Keratinocyte (primary cell): ENCODE data around the gene BOD1. TPM values are rescaled to one million over a fixed set of nuclear protein-coding genes. Genes with fewer than 3 reads are reported as not detected.

Experiments used
- DNase-seq: peaks from one replicate; pipeline ENCODE4 v3.0.0-alpha.2; 2011; ENCODE audit warnings: low read depth, missing footprints, low spot score
- FAIRE-seq: peaks from 2 replicates; lab custom pipeline; 2011; peaks lifted over from hg19 to GRCh38; lab: Jason Lieb, UNC
- H2AFZ ChIP-seq: 2 replicates; pipeline ENCODE4 v1.6.0; 2012; ENCODE audit warnings: low read length, control low read depth, inconsistent platforms; ENCODE audit not compliant: control insufficient read depth
- H3K27ac ChIP-seq: 2 replicates; pipeline ENCODE4 v1.5.1; 2011; ENCODE audit warnings: low read length; ENCODE audit not compliant: control insufficient read depth, insufficient read depth
- H3K27me3 ChIP-seq: 3 replicates; pipeline ENCODE4 v1.6.0; 2011; ENCODE audit warnings: low read length; ENCODE audit not compliant: control insufficient read depth, insufficient read depth; ENCODE audit errors: extremely low read depth
- H3K36me3 ChIP-seq, 2 experiments: 2 replicates in 1 of 2; 3 replicates in 1 of 2; pipeline ENCODE4 v1.5.1; 2011; ENCODE audit warnings: low read length in 2 of 2, mild to moderate bottlenecking in 1 of 2; ENCODE audit not compliant: control insufficient read depth in 2 of 2, insufficient read depth in 2 of 2; ENCODE audit errors: extremely low read depth in 1 of 2
- H3K4me1 ChIP-seq: 3 replicates; pipeline ENCODE4 v1.5.1; 2011; ENCODE audit warnings: low read length; ENCODE audit not compliant: control insufficient read depth, insufficient read depth; ENCODE audit errors: extremely low read depth
- H3K4me2 ChIP-seq: 3 replicates; pipeline ENCODE4 v1.6.0; 2011; ENCODE audit warnings: low read depth, low read length; ENCODE audit not compliant: control insufficient read depth, insufficient read depth; ENCODE audit errors: extremely low read depth
- H3K4me3 ChIP-seq, 3 experiments: fragments of 200-600 bp in 1 of 3; sonication (generic) in 1 of 3; 2 replicates in 2 of 3; 3 replicates in 1 of 3; pipeline ENCODE4 v1.5.1; 2011 to 2016; ENCODE audit warnings: low read length in 3 of 3, mild to moderate bottlenecking in 3 of 3, control low read depth in 2 of 3, inconsistent platforms in 1 of 3, low read depth in 1 of 3, mixed read lengths in 1 of 3, mixed run types in 1 of 3, moderate library complexity in 1 of 3; ENCODE audit not compliant: control insufficient read depth in 2 of 3, insufficient read depth in 2 of 3; ENCODE audit errors: extremely low read depth in 1 of 3
- H3K79me2 ChIP-seq: 2 replicates; pipeline ENCODE4 v1.6.0; 2012; ENCODE audit warnings: low read length; ENCODE audit not compliant: control insufficient read depth, insufficient read depth
- H3K9ac ChIP-seq: 3 replicates; pipeline ENCODE4 v1.6.0; 2011; ENCODE audit warnings: low read length; ENCODE audit not compliant: control insufficient read depth, insufficient read depth; ENCODE audit errors: extremely low read depth
- H3K9me1 ChIP-seq: 3 replicates; pipeline ENCODE4 v1.6.0; 2011; ENCODE audit warnings: low read length; ENCODE audit not compliant: control insufficient read depth, insufficient read depth; ENCODE audit errors: extremely low read depth
- H3K9me3 ChIP-seq: 2 replicates; pipeline ENCODE4 v1.5.1; 2012; ENCODE audit warnings: low read depth, low read length; ENCODE audit not compliant: control insufficient read depth
- H4K20me1 ChIP-seq: 3 replicates; pipeline ENCODE4 v1.6.0; 2011; ENCODE audit warnings: low read length; ENCODE audit not compliant: control insufficient read depth, insufficient read depth; ENCODE audit errors: extremely low read depth
- CTCF ChIP-seq, 3 experiments: IDR thresholded peaks in 1 of 3; conservative IDR thresholded peaks in 1 of 3; optimal IDR thresholded peaks in 1 of 3; 2 replicates in 2 of 3; 3 replicates in 1 of 3; pipeline versions ENCODE3 to v1.5.1; 2011; ENCODE audit warnings: low read length in 3 of 3, mild to moderate bottlenecking in 3 of 3, moderate library complexity in 2 of 3, control low read depth in 1 of 3, inconsistent platforms in 1 of 3; ENCODE audit not compliant: insufficient read depth in 2 of 3; ENCODE audit errors: extremely low read depth in 1 of 3
- EZH2 ChIP-seq: IDR thresholded peaks from one replicate; pipeline ENCODE4 v1.6.1; 2012; ENCODE audit warnings: inconsistent platforms, mild to moderate bottlenecking, low read length, moderate library complexity
- dilution Hi-C: fragments of 300-500 bp; cut with MboI; formaldehyde crosslinking; loops from one replicate; pipeline ENCODE4 v1.7.0; 2020; ENCODE audit warnings: low sequenced_read_pairs; ENCODE audit not compliant: extremely low pct_ligation_motif_present
- polyA plus RNA-seq, 5 experiments: library from polyadenylated mRNA; depleted of rRNA in 3 of 5; stranded (reverse) in 3 of 5; stranded (forward) in 1 of 5; unstranded in 1 of 5; fragments of >200 nt; gene quantifications; 1 replicate in 1 of 5; 2 replicates in 3 of 5; 3 replicates in 1 of 5; pipeline versions ENCODE4 v1.2.1 to v1.2.3, GENCODE V29; 2011 to 2012; ENCODE audit warnings: missing spikeins in 2 of 5, low read depth in 1 of 5, low replicate concordance in 1 of 5

BOD1 gene
- polyA plus RNA-seq, 1 donor (not counting 4 experiments of a cell fraction or from before 2014, with no cell fraction given): 46.8 TPM

- no peak overlapping the region for H3K27ac ChIP-seq
- peaks cover 5% of the 10 kb centered on the region for H3K9me3 ChIP-seq
- H3K4me3 ChIP-seq: no peak overlapping the region
- DNase-seq (no peak), FAIRE-seq (no peak)
- no peaks in the 10 kb centered on the region for H3K9me1 ChIP-seq
- H2AFZ ChIP-seq: no peak overlapping the region
- H3K36me3 ChIP-seq: no peaks in the 10 kb centered on the region
- dilution Hi-C loops: no loop called here
- H3K4me2 ChIP-seq: no peak overlapping the region
- TF ChIP-seq EZH2 (no peak), CTCF (optimal IDR thresholded peaks at IDR 0.05 in 1 of 3, IDR thresholded peaks at IDR 0.05 in 1 of 3, conservative IDR thresholded peaks at IDR 0.05 in 1 of 3; ENCODE audit: extremely low read depth in 1 of 3, insufficient read depth in 2 of 3, low read length in 3 of 3) (no peak)
- H3K27me3 ChIP-seq: peaks cover 3% of the 10 kb centered on the region
- H3K79me2 ChIP-seq: no peaks in the 10 kb centered on the region
- no peaks in the 10 kb centered on the region for H3K4me1 ChIP-seq
- no peak overlapping the region for H3K9ac ChIP-seq
- no peaks in the 10 kb centered on the region for H4K20me1 ChIP-seq
Observed at GRCh38 chr5:173578947-173579615, 37.4 kb downstream of the BOD1 start.

- Histone ChIP-seq H3K9ac (no peak overlapping the region), H3K36me3 (no peaks in the 10 kb centered on the region), H3K9me1 (no peaks in the 10 kb centered on the region), H3K4me3 (no peak overlapping the region), H3K4me1 (peaks cover 1% of the 10 kb centered on the region), H3K4me2 (no peak overlapping the region), H3K27ac (no peak overlapping the region), H2AFZ (no peak overlapping the region), H3K9me3 (peaks cover 5% of the 10 kb centered on the region), H3K27me3 (no peaks in the 10 kb centered on the region), H4K20me1 (no peaks in the 10 kb centered on the region), H3K79me2 (no peaks in the 10 kb centered on the region)
- DNase-seq: no peak
- TF ChIP-seq CTCF (optimal IDR thresholded peaks at IDR 0.05 in 1 of 3, IDR thresholded peaks at IDR 0.05 in 1 of 3, conservative IDR thresholded peaks at IDR 0.05 in 1 of 3; ENCODE audit: extremely low read depth in 1 of 3, insufficient read depth in 2 of 3, low read length in 3 of 3) (no peak), EZH2 (no peak)
- FAIRE-seq: no peak
- dilution Hi-C loops: no loop called here
Observed at GRCh38 chr5:173577817-173578216, 38.6 kb downstream of the BOD1 start.
